ENCODE measurements around the gene PRAMEF10.
"Not testable (repeated sequence)": the region's sequence is repeated elsewhere in the genome, so short reads cannot be mapped to it uniquely, and the experiment has no call there.

The PRAMEF10 gene, protein sequence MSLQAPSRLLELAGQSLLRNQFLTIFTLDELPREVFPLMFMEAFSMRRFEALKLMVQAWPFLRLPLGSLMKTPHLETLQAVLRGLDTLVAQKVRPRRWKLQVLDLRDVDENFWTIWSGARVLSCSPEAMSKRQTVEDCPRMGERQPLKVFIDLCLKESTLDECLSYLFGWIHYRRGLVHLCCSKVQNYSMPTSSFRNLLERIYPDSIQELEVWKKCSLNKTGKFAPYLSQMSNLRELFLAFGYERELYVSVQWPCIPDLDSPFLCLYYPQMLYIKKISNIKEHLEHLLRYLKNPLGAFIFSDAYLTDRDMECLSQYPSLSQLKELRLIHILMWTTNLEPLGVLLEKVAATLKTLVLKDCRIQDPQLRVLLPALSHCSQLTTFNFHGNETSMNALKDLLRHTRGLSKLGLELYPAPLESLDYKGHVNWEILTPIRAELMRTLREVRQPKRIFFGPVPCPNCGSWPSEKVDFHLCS

GRCh38 chr1:12898170-12898569 lies at the start of gene PRAMEF10:
PRAMEF10 (minus strand) TSS chr1:12898270; CDS start chr1:12895847, 2,423 bp downstream.
- DNase-seq (ENCODE audit: low read depth in 2 of 2), result not testable (repeated sequence)

DNA sequence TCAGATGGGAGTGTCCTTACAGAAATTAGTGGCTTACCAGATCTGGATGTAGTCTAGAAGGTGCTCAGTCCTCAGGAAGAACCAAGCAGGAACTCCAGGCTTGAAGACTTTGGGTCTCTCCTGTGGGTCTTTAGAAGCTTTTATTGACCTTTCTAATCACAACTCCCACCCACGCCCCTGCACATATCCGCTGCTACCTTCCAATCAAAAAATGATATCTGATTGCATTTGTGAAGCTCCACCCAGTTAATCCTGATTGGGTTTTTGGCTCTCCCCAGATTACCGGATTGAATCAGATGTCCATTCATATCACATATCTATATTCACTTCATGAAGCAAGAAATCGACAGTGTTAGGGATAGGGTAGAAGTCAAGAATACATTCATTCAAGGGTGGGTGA lies 49.4 kb upstream of the PRAMEF10 start, which contains the start of gene PRAMEF6:
Gene PRAMEF6 (minus strand): TSS at position 101 of the 400 bp plus-strand sequence. CDS start 5,062 bp downstream, outside the sequence.
- DNase-seq (ENCODE audit: low read depth in 2 of 2), result not testable (repeated sequence)

GRCh38 chr1:12924368-12924767 lies 26.3 kb upstream of the PRAMEF10 start:
- not testable (repeated sequence) for DNase-seq (ENCODE audit: low read depth in 2 of 2)

DNA sequence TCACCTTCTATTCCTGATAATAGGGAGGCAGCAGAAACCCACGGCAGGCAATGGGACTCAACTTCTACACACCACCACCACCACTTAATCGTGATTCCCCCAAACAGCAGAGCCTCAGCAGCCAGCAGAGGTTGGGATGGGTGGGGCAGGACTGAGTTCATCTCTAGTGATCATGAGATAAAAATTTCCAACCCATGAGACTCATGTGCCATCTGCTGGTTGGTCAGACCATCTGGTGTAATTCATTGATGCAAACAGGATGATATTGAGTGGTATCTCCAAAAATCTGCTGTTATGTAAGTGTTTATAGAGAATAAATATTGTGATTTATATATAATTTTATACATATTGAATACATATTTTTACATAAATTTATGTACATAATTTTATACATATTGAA lies 23.7 kb upstream of the PRAMEF10 start:
- DNase-seq (ENCODE audit: low read depth in 2 of 2), result not testable (repeated sequence)

GRCh38 chr1:12916310-12916709 lies 18.2 kb upstream of the PRAMEF10 start, which contains the start of gene PRAMEF7:
PRAMEF7 (plus strand) TSS chr1:12916610; CDS start chr1:12917693, 1,083 bp downstream.
- not testable (repeated sequence) for DNase-seq (ENCODE audit: low read depth in 2 of 2)

- DNase-seq (ENCODE audit: low read depth in 2 of 2), result not testable (repeated sequence)
Observed at GRCh38 chr1:12903793-12904572, 5.9 kb upstream of the PRAMEF10 start.

- DNase-seq (ENCODE audit: low read depth in 2 of 2), result not testable (repeated sequence)
Observed at GRCh38 chr1:12899186-12899585, 1.1 kb upstream of the PRAMEF10 start.

GRCh38 chr1:12886101-12886500 lies 12.0 kb downstream of the PRAMEF10 start, which contains the start of gene PRAMEF4:
PRAMEF4 (minus strand) TSS chr1:12886201; CDS start chr1:12883394, 2,807 bp downstream.
- not testable (repeated sequence) for DNase-seq (ENCODE audit: low read depth in 2 of 2)

GRCh38 chr1:12878453-12878852 lies 19.6 kb downstream of the PRAMEF10 start:
- DNase-seq (ENCODE audit: low read depth in 2 of 2), result not testable (repeated sequence)

DNA sequence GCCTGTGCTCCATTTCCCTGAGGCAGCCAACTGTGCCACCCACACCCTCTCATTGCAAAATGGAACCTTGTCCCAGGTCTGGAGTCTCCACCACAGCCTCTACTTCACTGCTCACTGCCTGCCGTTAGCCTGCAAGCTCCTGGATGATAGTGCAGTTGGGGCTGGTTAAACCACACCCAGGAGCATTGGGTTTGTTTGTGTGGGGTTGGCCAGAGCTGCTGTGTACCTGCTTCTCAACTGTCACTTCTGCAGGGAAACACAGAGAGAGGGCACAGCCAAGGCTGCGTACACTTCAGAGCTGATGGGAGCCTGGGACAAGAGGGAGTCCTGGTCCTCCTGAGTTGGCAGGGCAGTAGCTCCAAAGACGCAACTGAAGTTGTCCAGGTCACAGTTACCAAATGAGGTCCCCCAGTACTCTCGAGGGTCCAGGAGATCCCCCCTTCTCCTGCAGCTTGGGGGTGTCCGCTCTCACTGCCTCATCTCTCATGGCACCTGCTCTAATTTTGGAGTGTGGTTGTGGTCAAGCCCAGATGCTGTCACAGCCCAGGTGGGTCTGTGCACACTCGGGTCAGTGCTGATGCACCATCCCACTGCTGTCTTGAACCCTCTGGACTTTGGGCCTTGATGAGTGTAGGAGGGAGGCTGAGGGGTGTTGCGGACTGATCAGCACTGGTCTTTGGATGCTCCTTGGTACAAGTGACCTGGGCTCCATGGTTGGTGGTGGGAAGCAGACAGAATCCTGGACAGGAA lies 34.8 kb downstream of the PRAMEF10 start:
- not testable (repeated sequence) for DNase-seq (ENCODE audit: low read depth in 2 of 2)

GRCh38 chr1:12856786-12857185 lies 41.3 kb downstream of the PRAMEF10 start, which contains the start of gene PRAMEF2:
PRAMEF2 (plus strand) TSS chr1:12857086; CDS start chr1:12859010, 1,924 bp downstream.
- not testable (repeated sequence) for DNase-seq (ENCODE audit: low read depth in 2 of 2)

DNA sequence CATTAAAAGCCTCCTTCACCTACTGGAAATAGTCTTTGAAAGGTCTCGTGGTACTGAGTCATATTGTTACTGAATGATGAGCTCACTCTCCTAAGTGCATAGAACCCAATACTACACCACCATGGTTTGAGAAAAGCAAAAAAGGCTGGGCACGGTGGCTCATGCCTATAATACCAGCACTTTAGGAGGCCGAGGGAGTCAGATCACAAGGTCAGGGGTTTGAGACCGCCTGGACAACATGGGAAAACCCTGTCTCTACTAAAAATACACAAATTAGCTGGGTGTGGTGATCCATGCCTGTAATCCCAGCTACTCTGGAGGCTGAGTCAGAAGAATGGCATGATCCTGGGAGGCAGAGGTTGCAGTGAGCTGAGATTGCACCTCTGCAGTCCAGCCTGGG lies 46.3 kb downstream of the PRAMEF10 start:
- no peak for DNase-seq (ENCODE audit: low read depth in 2 of 2)

DNA sequence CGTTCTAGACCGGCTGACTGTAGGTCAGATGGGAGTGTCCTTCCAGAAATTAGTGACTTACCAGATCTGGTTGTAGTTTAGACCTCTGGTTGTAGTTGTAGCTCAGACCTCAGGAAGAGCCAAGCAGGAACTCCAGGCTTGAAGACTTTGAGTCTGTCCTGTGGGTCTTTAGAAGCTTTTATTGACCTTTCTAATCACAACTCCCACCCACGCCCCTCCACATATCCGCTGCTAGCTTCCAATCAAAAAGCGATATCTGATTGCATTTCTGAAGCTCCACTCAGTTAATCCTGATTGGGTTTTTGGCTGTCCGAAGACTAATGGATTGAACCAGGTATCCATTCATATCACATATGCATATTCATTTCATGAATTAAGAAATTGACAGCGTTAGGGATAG lies 49.5 kb downstream of the PRAMEF10 start, which contains the start of gene HNRNPCL1:
Gene HNRNPCL1 (minus strand): TSS at position 101 of the 400 bp plus-strand sequence. CDS start 431 bp downstream, outside the sequence.
- DNase-seq (ENCODE audit: low read depth in 2 of 2), result not testable (repeated sequence)
